Measurements from ENCODE around the gene NOTCH4. TPM values are rescaled to one million over a fixed set of nuclear protein-coding genes. Genes with fewer than 3 reads are reported as not detected.
"Not testable (repeated sequence)": the region's sequence is repeated elsewhere in the genome, so short reads cannot be mapped to it uniquely, and the experiment has no call there.

NOTCH4 gene
- total RNA-seq, 4 donors from 2014 or later = 15.1 to 208 (median 49.7) TPM

DNA sequence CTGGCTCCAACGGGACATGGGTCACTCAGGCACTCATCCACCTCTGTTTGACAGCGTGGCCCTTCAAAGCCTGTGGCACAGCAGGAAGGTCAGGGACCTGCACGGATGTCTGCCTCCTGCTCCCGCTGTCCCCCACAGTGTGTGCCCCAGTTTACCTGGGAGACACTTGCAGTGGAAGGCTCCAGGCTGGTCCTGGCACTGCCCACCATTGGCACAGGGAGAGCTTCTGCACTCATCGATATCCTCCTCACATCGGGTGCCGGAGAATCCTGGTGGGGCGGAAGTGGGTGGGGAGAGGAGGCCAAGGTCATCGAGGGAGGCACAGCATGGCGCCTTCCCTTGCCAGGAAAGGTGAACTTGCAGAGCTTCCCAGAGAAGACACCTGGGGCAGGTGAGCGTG, 6.9 kb downstream of the NOTCH4 start:
- TF ChIP-seq, protein P1, sequence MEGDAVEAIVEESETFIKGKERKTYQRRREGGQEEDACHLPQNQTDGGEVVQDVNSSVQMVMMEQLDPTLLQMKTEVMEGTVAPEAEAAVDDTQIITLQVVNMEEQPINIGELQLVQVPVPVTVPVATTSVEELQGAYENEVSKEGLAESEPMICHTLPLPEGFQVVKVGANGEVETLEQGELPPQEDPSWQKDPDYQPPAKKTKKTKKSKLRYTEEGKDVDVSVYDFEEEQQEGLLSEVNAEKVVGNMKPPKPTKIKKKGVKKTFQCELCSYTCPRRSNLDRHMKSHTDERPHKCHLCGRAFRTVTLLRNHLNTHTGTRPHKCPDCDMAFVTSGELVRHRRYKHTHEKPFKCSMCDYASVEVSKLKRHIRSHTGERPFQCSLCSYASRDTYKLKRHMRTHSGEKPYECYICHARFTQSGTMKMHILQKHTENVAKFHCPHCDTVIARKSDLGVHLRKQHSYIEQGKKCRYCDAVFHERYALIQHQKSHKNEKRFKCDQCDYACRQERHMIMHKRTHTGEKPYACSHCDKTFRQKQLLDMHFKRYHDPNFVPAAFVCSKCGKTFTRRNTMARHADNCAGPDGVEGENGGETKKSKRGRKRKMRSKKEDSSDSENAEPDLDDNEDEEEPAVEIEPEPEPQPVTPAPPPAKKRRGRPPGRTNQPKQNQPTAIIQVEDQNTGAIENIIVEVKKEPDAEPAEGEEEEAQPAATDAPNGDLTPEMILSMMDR (IDR thresholded peaks at IDR 0.05) = no peak
- ATAC-seq (ENCODE audit: low FRiP score) = no peak
- DNase-seq (ENCODE audit: low spot score) = no peak

DNA sequence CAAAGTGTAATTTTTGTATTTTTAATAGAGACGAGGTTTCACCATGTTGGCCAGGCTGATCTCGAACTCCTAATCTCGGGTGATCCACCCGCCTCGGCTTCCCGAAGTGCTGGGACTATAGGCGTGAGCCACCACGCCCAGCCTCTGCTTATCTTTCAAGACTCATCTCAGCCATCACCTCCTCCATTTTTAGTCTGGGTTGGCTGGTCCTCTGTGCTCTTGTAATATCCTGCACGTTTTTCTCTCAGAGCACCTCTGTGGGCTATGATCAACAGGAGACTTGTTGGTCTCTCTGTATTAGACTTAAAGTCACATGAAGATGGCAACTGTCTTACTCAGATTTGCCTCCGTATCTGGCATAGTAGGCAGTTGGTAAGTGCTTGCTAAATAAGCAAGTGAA, 7.6 kb downstream of the NOTCH4 start:
- DNase-seq (ENCODE audit: low spot score) (no peak), ATAC-seq (ENCODE audit: low FRiP score) (no peak)
- TF ChIP-seq, protein P1 (IDR thresholded peaks at IDR 0.05) = no peak

DNA sequence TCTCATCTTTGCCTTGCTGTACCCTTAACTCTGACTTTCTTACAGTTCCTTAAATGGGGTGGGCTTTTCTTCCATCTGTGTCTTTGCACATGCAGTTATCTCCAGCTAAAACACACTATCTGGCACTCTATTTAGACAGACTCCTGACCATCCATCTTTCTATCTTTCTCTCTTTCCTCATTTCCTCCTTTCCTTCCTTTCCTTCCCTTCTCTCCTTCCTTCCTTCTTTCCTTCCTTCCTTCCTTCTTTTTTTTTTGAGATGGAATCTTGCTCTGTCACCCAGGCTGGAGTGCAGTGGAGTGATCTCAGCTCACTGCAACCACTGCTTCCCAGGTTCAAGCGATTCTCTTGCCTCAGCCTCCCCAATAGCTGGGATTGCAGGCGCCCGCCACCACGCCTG, 8.2 kb downstream of the NOTCH4 start:
- no peak for ATAC-seq (ENCODE audit: low FRiP score)
- TF ChIP-seq, protein P1 (IDR thresholded peaks at IDR 0.05) = no peak
- no peak for DNase-seq (ENCODE audit: low spot score)

DNA sequence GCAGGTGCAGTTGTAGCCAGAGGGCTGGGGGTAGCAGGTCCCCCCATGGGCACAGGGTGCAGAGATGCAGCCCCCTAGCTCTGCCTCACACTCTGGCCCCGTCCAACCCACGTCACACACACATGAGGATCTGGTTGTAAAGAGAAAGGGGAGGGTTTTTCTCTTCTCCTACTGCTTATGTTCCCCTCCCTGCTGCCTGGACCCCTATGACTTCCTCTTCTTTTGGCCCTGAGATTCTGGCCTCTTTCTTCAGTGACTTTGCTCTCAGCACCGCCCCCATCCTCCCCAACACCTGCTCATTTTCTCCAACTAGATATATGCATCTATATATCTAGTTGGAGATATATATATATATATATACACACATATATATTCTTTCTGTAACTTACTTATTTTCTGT, 9.7 kb downstream of the NOTCH4 start:
- no peak for ATAC-seq (ENCODE audit: low FRiP score)
- DNase-seq (ENCODE audit: low spot score) = no peak
- TF ChIP-seq, protein P1 (IDR thresholded peaks at IDR 0.05) = no peak

- no peak for ATAC-seq (ENCODE audit: low FRiP score)
- DNase-seq (ENCODE audit: low spot score) = no peak
- TF ChIP-seq, protein P1 (IDR thresholded peaks at IDR 0.05) = no peak
Observed at GRCh38 chr6:32213649-32214048, 10.2 kb downstream of the NOTCH4 start.

GRCh38 chr6:32212076-32212760, 11.6 kb downstream of the NOTCH4 start:
- no peak for DNase-seq (ENCODE audit: low spot score)
- no peak for ATAC-seq (ENCODE audit: low FRiP score)
- TF ChIP-seq, protein P1 (IDR thresholded peaks at IDR 0.05) = no peak

DNA sequence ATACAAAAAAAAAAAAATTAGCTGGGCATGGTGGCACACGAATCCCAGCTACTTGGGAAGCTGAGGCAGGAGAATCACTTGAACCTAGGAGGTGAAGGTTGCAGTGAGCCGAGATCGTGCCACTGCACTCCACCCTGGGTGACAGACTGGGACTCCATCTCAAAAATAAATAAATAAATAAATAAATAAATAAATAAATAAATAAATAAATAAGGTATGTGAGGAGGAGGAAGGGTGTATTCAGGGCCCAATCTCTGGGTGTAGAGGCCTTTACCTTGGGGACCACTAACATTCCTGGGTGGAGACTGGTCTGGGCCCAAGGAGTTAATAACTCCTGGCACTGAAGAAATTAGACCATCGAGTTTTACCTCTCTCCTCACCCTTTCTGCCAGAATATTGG, 12.4 kb downstream of the NOTCH4 start:
- DNase-seq (ENCODE audit: low spot score); ATAC-seq (ENCODE audit: low FRiP score): not testable (repeated sequence)
